Measurements from ENCODE around the gene CNEP1R1. TPM values are rescaled to one million over a fixed set of nuclear protein-coding genes. Genes with fewer than 3 reads are reported as not detected.

Gene CNEP1R1
- total and polyA plus RNA-seq, 9 of the 15 experiments (the other 6 are each of a cell fraction or from before 2014, with no cell fraction given): 7.6 to 20.1 (median 10.6) TPM

GRCh38 chr16:50024684-50025536 is at the start of gene CNEP1R1 (continued):
- TF ChIP-seq CHD7 (IDR thresholded peaks at IDR 0.05; ENCODE audit: low read depth, low read length) (no peak), ZNF140 (CRISPR knock-in tag; IDR thresholded peaks at IDR 0.05) (no peak), SETDB1 (IDR thresholded peaks at IDR 0.05; ENCODE audit: low read length) (no peak), MECOM (CRISPR knock-in tag; IDR thresholded peaks at IDR 0.05) (no peak), HCFC1 (IDR thresholded peaks at IDR 0.05; ENCODE audit: low read depth, low read length) (peak; percentile 75), KLF10 (CRISPR knock-in tag; IDR thresholded peaks at IDR 0.05) (no peak), GTF3C2 (IDR thresholded peaks at IDR 0.05; ENCODE audit: borderline replicate concordance, extremely low read depth, insufficient read length) (no peak), ZNF699 (CRISPR knock-in tag; IDR thresholded peaks at IDR 0.05; ENCODE audit: insufficient replicate concordance) (no peak), CBX2 (IDR thresholded peaks at IDR 0.05; ENCODE audit: insufficient read depth, low read length, poor library complexity, severe bottlenecking) (no peak), MXD1 (CRISPR knock-in tag; IDR thresholded peaks at IDR 0.05; ENCODE audit: borderline replicate concordance, poor library complexity, severe bottlenecking) (no peak), BDP1 (IDR thresholded peaks at IDR 0.05; ENCODE audit: insufficient read depth, insufficient read length) (no peak), XRCC4 (IDR thresholded peaks at IDR 0.05; ENCODE audit: extremely low read depth, insufficient read depth, insufficient read length) (no peak)
